Measurements from ENCODE around the gene PRR20G. TPM values are rescaled to one million over a fixed set of nuclear protein-coding genes. Genes with fewer than 3 reads are reported as not detected.

The PRR20G gene
- total and polyA plus RNA-seq, 2 experiments from 2014 or later: 0.39 TPM; not detected in 1

DNA sequence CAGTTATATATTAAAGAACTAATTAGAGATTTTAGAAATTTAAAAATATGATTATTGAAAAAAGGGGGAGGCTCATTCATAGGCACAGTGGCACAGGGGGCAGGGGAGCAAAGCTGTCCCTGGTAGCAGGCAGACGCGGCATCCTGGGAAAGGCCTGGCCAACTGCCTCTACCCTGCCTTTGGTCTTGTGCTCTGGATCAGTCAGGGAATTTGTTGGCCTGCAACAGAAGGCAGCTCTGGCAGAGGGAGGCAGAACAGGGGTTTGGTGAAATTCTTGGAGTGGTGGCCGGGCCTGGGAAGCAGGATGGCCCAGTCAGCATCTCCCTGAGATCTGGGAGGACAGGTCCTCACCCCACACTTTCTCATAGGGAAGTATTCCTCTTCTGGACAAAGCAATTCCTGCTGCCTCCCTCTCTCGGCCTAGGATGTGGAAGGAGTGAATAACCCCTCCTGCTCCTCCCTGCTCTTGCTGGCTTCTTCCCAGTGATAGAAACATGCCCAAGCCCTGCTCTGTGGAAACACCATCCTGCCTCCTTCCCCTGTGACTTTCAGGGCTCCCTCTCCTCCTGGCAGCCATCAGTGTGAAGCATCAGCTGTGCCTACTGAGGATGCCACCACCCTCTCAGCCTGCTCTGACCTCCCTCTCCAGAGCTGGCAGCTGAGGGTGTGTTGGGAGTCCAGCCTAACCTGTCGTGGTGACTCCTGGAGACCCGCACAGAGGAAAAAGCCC lies 26.9 kb downstream of the PRR20G start:
- no peak overlapping the region for H3K27ac Mint-ChIP-seq
- Histone ChIP-seq H4K20me1 (replicated peaks; ENCODE audit: insufficient read depth) (no peaks in the 10 kb centered on the region), H3K4me1 (ENCODE audit: insufficient read depth) (no peaks in the 10 kb centered on the region), H3K4me2 (no peak overlapping the region), H3K9me2 (ENCODE audit: insufficient read depth) (no peaks in the 10 kb centered on the region), H2AFZ (no peak overlapping the region), H3K27ac (ENCODE audit: low read depth) (no peak overlapping the region), H3K27me3 (ENCODE audit: insufficient read depth) (no peaks in the 10 kb centered on the region), H3F3A (replicated peaks; ENCODE audit: low read depth) (no peaks in the 10 kb centered on the region), H3K4me3 (no peak overlapping the region), H3K36me3 (ENCODE audit: insufficient read depth) (no peaks in the 10 kb centered on the region), H3K79me2 (replicated peaks; ENCODE audit: insufficient read depth) (no peaks in the 10 kb centered on the region)
- no peak for TF ChIP-seq STAT1 (IDR thresholded peaks at IDR 0.05; ENCODE audit: unreplicated experiment)
- TF ChIP-seq EZH2phosphoT487 (IDR thresholded peaks at IDR 0.05; ENCODE audit: unreplicated experiment): no peak
- TF ChIP-seq ZNF114 (CRISPR knock-in tag; IDR thresholded peaks at IDR 0.05): no peak
- TF ChIP-seq NANOG (IDR thresholded peaks at IDR 0.05; ENCODE audit: borderline replicate concordance): no peak
- no peaks in the 10 kb centered on the region for H3K4me1 Mint-ChIP-seq
- DNase-seq (ENCODE audit: low spot score) (no peak), ATAC-seq (no peak)
- H3K4me3 Mint-ChIP-seq: no peak overlapping the region
- H3K9me3 Mint-ChIP-seq: peaks cover 13% of the 10 kb centered on the region
- H3K36me3 Mint-ChIP-seq (ENCODE audit: low read depth): no peaks in the 10 kb centered on the region
- peaks cover 4% of the 10 kb centered on the region for H3K27me3 Mint-ChIP-seq (ENCODE audit: insufficient read depth, low read depth, poor library complexity)

DNA sequence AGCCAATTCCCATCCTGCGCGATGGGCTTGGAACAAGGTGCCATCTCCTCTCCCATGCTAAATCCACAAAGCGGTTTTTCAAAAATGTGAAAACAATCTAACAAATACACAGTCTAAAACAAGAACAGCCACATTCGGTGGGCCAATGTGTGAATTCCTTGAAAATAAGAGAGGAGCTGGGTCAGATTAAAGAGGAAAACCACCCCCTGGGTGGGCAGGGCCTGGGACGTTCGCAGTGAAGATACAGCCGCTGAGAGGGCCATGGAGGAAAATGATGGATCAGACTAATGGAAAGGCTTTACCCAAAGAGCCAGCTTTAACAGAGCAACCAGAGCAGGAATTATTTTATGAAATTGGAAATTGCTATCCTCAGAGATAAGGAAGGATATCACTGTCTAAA lies 27.4 kb downstream of the PRR20G start:
- no peak overlapping the region for H3K4me2 ChIP-seq
- no peak overlapping the region for H2AFZ ChIP-seq
- Mint-ChIP-seq H3K27me3 (ENCODE audit: insufficient read depth, low read depth, poor library complexity) (peaks cover 3% of the 10 kb centered on the region), H3K36me3 (ENCODE audit: low read depth) (no peaks in the 10 kb centered on the region), H3K4me1 (no peaks in the 10 kb centered on the region), H3K9me3 (peaks cover 15% of the 10 kb centered on the region), H3K4me3 (no peak overlapping the region), H3K27ac (no peak overlapping the region)
- no peak for ATAC-seq
- no peak overlapping the region for H3K4me3 ChIP-seq
- no peaks in the 10 kb centered on the region for H3K79me2 ChIP-seq (replicated peaks; ENCODE audit: insufficient read depth)
- no peaks in the 10 kb centered on the region for H3K36me3 ChIP-seq (ENCODE audit: insufficient read depth)
- no peak overlapping the region for H3K27ac ChIP-seq (ENCODE audit: low read depth)
- no peaks in the 10 kb centered on the region for H4K20me1 ChIP-seq (replicated peaks; ENCODE audit: insufficient read depth)
- no peaks in the 10 kb centered on the region for H3K27me3 ChIP-seq (ENCODE audit: insufficient read depth)
- no peaks in the 10 kb centered on the region for H3K4me1 ChIP-seq (ENCODE audit: insufficient read depth)
- no peaks in the 10 kb centered on the region for H3K9me2 ChIP-seq (ENCODE audit: insufficient read depth)
- H3F3A ChIP-seq (replicated peaks; ENCODE audit: low read depth): no peaks in the 10 kb centered on the region
- no peak for DNase-seq (ENCODE audit: low spot score)
- TF ChIP-seq STAT1 (IDR thresholded peaks at IDR 0.05; ENCODE audit: unreplicated experiment) (no peak), JUNB (IDR thresholded peaks at IDR 0.05; ENCODE audit: unreplicated experiment) (no peak), EZH2 (IDR thresholded peaks at IDR 0.05; ENCODE audit: low read depth, unreplicated experiment) (no peak), CREB1 (CRISPR knock-in tag; IDR thresholded peaks at IDR 0.05; ENCODE audit: low read depth) (no peak), POLR2AphosphoS5 (IDR thresholded peaks at IDR 0.05; ENCODE audit: low read depth) (no peak), ZNF114 (CRISPR knock-in tag; IDR thresholded peaks at IDR 0.05) (no peak)
- TF ChIP-seq, protein P1, sequence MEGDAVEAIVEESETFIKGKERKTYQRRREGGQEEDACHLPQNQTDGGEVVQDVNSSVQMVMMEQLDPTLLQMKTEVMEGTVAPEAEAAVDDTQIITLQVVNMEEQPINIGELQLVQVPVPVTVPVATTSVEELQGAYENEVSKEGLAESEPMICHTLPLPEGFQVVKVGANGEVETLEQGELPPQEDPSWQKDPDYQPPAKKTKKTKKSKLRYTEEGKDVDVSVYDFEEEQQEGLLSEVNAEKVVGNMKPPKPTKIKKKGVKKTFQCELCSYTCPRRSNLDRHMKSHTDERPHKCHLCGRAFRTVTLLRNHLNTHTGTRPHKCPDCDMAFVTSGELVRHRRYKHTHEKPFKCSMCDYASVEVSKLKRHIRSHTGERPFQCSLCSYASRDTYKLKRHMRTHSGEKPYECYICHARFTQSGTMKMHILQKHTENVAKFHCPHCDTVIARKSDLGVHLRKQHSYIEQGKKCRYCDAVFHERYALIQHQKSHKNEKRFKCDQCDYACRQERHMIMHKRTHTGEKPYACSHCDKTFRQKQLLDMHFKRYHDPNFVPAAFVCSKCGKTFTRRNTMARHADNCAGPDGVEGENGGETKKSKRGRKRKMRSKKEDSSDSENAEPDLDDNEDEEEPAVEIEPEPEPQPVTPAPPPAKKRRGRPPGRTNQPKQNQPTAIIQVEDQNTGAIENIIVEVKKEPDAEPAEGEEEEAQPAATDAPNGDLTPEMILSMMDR (conservative IDR thresholded peaks at IDR 0.05; ENCODE audit: low read depth in 2 of 2): no peak
- TF ChIP-seq, protein P2, sequence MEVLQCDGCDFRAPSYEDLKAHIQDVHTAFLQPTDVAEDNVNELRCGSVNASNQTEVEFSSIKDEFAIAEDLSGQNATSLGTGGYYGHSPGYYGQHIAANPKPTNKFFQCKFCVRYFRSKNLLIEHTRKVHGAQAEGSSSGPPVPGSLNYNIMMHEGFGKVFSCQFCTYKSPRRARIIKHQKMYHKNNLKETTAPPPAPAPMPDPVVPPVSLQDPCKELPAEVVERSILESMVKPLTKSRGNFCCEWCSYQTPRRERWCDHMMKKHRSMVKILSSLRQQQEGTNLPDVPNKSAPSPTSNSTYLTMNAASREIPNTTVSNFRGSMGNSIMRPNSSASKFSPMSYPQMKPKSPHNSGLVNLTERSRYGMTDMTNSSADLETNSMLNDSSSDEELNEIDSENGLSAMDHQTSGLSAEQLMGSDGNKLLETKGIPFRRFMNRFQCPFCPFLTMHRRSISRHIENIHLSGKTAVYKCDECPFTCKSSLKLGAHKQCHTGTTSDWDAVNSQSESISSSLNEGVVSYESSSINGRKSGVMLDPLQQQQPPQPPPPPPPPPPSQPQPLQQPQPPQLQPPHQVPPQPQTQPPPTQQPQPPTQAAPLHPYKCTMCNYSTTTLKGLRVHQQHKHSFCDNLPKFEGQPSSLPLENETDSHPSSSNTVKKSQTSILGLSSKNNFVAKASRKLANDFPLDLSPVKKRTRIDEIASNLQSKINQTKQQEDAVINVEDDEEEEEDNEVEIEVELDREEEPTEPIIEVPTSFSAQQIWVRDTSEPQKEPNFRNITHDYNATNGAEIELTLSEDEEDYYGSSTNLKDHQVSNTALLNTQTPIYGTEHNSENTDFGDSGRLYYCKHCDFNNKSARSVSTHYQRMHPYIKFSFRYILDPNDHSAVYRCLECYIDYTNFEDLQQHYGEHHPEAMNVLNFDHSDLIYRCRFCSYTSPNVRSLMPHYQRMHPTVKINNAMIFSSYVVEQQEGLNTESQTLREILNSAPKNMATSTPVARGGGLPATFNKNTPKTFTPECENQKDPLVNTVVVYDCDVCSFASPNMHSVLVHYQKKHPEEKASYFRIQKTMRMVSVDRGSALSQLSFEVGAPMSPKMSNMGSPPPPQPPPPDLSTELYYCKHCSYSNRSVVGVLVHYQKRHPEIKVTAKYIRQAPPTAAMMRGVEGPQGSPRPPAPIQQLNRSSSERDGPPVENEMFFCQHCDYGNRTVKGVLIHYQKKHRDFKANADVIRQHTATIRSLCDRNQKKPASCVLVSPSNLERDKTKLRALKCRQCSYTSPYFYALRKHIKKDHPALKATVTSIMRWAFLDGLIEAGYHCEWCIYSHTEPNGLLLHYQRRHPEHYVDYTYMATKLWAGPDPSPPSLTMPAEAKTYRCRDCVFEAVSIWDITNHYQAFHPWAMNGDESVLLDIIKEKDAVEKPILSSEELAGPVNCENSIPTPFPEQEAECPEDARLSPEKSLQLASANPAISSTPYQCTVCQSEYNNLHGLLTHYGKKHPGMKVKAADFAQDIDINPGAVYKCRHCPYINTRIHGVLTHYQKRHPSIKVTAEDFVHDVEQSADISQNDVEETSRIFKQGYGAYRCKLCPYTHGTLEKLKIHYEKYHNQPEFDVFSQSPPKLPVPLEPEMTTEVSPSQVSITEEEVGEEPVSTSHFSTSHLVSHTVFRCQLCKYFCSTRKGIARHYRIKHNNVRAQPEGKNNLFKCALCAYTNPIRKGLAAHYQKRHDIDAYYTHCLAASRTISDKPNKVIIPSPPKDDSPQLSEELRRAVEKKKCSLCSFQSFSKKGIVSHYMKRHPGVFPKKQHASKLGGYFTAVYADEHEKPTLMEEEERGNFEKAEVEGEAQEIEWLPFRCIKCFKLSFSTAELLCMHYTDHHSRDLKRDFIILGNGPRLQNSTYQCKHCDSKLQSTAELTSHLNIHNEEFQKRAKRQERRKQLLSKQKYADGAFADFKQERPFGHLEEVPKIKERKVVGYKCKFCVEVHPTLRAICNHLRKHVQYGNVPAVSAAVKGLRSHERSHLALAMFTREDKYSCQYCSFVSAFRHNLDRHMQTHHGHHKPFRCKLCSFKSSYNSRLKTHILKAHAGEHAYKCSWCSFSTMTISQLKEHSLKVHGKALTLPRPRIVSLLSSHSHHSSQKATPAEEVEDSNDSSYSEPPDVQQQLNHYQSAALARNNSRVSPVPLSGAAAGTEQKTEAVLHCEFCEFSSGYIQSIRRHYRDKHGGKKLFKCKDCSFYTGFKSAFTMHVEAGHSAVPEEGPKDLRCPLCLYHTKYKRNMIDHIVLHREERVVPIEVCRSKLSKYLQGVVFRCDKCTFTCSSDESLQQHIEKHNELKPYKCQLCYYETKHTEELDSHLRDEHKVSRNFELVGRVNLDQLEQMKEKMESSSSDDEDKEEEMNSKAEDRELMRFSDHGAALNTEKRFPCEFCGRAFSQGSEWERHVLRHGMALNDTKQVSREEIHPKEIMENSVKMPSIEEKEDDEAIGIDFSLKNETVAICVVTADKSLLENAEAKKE (CRISPR knock-in tag; IDR thresholded peaks at IDR 0.05): no peak

Data from GM23338 (cell line).